ENCODE measurements around the gene GPR156.

GPR156 gene

DNA sequence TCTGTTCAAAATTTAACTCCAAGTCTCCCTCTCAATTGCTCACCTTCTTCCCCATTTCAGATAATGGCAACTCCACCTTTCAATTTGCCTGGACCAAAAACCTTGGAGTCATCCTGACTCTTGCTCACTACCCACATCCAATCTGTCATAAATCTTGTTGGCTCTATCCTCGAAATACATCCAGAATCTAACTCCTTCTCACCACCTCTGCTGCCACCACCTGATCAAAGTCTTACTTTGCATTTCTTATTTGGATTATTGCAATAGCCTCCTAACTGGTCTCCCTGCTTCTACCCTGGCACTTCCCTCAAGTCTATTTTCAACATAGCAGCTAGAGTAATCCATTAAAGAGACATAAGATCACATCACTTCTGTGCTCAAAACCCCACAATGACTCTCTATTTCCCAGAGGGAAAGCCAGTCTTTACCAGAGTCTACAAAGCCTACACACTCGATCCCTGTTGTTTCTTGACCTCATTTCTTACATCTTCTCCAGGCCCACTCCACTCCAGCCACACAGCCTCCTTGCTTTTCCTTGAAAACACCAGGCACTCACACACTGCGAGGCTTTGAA is 86.6 kb downstream of the GPR156 start:
- in situ Hi-C loops (cut with MboI; ENCODE audit: low sequenced_read_pairs) = no loop called here

DNA sequence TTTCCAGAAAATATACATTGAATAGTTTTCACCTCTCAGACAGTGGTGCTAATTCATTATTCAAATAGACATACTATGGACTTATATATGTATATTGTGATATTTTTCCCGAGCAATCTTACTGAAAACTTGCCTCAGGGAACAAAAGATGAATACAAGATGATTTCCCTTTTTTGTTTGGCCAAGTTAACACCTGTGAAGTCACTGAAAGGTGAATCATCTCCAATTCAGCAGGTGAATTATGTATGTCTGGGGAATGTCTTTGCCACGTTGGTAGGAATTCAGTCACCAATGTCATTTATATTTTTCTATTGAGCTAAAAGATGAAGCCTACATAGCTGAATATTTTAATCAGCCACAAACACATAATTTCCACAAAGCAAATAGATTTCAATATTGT is 88.2 kb downstream of the GPR156 start:
- in situ Hi-C loops (cut with MboI; ENCODE audit: low sequenced_read_pairs) = no loop called here

DNA sequence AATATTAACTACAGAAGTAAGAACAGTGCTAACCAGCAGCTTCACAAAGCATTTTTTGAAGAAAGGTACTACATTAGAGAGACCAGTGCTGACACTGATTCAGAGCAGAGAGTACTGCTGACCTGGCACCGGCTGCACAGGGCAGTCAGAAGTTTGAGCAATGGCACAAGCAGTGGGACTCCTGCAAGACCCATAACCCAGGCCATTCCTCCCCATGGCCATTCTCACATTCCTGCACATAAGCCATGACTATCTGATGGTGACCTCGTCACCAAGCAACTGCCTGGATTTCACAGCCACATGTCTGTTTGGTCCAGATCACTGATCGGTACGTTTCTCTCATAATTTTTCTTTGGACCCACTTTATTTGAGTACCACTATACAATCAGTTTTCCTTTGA is 88.7 kb downstream of the GPR156 start:
- in situ Hi-C loops (cut with MboI; ENCODE audit: low sequenced_read_pairs) = no loop called here

DNA sequence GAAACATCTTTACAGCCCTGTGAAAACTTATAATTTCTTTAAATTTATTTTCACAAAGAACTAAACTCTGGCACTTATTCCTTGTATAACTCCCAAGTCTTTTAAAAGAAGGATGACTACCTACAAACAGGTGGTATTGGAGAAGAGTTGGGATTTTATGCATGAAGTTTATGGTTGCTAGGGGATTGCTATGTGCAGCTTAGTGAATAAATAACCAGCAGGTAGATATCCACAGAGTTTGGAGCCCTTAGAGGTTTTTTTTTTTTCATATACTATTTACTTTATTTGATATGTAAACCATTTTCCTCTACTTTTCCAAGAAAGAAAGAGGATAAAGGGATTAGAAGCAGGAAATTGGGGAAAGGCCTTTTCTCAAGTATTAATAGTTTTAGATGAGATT is 91.5 kb downstream of the GPR156 start:
- in situ Hi-C loops (cut with MboI; ENCODE audit: low sequenced_read_pairs) = no loop called here

DNA sequence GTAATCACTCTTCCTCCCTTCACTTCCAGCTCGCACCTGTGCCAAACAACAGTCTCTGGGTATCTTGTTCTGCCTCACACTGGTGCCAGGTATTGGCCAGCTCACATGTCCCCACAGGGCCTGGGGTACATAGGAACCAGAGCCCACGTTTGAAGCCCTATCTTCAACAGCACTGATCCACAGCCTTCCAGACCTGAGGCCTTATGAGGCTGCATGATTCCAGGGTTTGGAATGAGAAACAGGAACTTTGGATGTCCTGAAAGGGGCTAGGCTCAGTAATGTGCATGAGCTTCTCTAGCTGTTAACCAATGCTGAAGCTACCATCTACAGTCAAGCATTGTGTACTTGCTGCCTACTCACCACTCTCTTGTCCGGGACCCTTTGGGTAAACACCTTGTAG is 92.4 kb downstream of the GPR156 start:
- in situ Hi-C loops (cut with MboI; ENCODE audit: low sequenced_read_pairs) = no loop called here

DNA sequence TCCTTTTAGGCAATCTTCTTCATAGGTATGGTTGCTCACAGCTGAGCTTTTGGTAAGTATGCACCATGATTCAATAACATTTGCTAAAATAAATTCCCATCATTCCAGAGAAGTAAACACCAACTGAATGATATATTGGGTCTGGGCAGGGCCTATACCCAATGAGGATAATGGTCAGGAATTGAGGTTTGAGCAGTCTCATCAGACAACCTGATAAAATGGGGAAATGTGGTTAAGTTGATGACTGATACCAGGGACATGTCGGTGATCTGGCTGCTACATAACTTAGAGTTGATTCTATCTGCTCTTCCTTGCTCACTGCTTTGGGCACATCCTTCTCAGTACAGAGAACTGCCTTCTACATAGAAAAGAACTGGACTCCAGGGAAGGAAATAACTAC is 92.9 kb downstream of the GPR156 start:
- in situ Hi-C loops (cut with MboI; ENCODE audit: low sequenced_read_pairs) = no loop called here

DNA sequence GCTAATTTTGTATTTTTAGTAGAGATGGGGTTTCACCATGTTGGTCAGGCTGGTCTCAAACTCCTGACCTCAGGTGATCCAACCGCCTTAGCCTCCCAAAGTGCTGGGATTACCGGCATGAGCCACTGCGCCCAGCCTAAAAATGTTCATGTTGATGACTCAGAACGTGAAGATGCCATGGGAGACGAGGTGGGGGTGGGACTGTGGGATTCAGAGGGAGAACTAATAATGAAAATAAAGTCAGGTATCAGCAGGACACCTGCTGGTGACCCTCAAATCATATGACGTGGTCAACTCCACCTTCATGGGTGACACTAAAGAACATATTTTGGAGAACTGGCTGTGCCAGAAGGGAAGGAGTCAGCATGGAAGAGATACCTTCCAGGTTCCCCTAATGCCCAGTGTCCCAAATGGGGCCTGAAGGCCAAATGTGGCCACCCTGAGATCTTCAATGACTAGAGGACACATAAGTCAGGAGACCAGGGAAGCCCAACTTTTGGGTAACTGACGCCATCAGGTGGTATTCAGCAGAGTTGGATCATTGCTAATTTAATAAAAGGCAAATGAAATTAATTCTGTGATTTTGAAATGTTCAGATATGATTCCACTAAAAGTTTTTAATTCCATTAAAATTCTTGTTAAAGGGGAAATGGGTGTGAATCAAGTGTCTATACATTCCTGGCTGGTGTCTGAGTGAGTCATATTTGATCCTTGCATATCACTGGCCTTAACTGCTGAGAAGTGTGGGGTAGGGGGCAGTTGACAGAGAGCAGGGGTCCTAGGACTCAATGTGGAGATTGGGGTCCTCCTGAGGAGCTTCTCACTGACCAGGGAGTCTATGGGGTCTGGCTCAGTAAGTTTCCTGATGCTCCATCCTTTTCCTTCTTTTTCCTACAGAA is 102.2 kb downstream of the GPR156 start:
- in situ Hi-C loops (cut with MboI; ENCODE audit: low sequenced_read_pairs) = no loop called here

DNA sequence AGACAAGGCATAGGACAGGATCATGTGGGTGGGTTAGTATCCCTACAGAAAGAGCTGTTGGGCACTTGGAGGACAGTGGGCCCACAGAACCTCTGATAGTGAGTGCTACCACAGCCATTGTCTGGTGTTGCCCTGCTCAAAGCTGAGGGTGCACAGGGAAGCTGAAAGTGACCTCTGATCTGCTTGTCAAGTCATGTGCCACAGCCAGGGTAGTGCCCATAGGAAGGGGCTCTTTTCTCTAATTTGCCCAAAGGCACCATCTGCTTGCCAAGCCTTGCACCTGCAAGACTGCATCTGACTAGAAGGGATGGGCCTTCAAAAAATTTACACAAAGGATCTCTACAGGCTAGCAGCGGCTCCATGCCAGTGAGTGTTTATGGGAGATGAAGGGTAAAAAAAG is 103.4 kb downstream of the GPR156 start:
- in situ Hi-C loops (cut with MboI; ENCODE audit: low sequenced_read_pairs) = no loop called here

DNA sequence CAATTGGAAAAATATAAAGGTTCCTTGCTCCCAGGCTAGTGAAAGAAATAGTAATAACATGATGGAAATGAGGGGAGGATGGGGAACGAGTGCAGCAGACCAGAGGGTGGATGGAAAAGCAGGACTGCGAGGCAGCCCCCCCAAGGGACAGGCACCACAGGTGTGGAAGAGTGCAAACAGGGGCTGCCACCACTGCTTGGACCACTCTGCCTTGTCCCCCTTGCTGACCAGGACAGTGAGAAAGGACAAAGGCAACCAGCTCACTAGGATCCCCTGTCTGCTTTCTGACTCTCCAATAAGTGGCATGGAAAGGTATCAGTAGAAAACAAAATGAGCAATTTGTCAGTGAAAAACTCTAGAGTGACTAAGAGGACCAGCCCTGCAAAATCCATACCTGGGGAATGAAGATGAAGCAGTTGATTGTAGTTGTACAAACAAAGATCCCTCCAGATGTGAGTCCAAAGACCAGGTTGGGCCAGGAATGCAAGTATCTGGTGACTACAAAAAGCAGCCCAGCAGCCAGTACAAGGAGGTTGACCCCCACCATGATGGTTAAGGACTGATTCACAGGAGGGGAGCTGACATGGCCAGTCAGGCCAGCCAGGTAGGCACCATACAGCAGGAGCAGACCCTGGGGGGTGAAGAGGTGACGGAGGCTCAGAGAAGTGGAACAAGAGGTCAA is 104.2 kb downstream of the GPR156 start:
- in situ Hi-C loops (cut with MboI; ENCODE audit: low sequenced_read_pairs) = no loop called here

DNA sequence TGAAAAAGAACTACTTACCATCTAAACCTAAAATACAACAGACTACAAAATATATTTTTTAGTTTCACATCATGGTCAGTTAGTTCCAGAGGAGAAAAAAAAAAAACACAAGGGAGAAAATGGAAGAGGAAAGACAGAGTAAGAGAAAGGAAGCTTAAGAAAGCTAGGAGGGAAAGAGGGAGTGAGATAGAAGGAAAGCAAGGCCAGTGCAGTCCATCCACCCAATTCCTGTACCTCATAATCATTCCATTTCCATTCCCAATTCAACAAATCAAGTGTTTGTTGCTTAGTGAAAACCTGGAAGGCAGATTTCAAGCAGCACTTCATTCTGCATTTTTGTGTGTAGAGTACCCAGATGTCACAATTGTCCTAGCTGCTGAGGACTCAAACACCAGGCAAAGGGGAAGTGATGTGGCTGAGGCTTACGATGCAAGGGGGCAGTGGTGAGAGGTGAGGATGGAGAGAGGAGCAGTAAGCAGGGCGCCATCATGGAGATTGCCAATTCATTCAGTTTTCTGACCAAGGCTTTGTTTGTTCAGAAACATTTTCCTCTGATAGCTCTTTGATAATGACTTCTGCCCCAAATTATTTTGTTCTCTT is 107.2 kb downstream of the GPR156 start:
- in situ Hi-C loops (cut with MboI; ENCODE audit: low sequenced_read_pairs) = no loop called here

DNA sequence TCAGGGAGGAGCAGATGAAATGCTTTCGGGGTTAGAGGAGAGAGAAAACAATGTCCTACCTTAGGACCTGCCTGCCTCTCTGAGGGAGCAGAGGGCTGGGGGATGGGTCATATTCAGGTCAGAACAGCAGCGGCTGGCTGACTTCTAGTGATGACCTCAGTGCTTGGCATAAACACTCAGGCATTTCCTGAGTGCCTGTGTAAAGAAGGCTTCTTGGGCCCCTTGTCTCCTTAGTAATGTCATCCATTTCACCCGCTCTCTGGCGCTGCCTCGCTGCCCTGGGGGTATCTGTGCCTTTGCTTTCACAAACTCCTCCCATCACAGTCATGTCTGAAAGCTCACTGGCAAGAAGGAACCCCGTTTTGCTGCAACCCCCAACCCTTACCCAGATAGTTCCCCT is 107.9 kb downstream of the GPR156 start:
- in situ Hi-C loops (cut with MboI; ENCODE audit: low sequenced_read_pairs) = no loop called here

DNA sequence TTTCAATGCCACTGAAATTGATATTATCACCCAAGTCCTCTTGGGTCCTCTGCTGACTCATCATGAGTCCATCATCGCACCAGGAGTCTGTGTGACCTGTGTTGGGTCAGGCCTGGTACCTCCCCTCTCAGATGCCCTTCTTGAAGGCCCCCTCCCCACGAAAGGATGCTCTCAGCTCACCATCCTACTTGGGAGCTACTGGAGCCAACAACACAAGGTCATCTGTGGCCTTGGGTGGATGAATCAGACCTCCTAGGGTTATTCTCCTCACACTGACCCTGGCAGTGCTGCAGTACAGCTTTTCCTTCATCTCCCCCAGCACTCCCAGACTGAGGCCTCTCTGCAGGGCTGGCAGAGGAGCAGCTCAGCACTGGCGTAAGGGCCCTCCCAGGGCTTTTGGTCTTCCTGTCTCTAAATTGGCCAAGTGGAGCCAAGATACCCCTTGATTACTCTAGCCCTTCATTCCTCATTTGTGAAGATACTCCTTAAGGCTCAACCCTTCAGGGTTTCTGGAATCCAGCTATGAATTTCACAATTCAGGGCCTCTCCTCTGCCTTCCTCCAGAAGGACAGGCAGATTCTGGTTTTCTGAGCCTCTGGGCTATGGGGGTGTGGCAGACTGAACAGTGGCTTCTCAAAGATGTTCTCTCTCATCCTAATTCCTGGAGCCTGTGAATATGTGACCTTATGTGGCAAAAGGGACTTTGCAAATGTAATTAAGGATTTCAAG is 110.0 kb downstream of the GPR156 start:
- in situ Hi-C loops (cut with MboI; ENCODE audit: low sequenced_read_pairs) = no loop called here

DNA sequence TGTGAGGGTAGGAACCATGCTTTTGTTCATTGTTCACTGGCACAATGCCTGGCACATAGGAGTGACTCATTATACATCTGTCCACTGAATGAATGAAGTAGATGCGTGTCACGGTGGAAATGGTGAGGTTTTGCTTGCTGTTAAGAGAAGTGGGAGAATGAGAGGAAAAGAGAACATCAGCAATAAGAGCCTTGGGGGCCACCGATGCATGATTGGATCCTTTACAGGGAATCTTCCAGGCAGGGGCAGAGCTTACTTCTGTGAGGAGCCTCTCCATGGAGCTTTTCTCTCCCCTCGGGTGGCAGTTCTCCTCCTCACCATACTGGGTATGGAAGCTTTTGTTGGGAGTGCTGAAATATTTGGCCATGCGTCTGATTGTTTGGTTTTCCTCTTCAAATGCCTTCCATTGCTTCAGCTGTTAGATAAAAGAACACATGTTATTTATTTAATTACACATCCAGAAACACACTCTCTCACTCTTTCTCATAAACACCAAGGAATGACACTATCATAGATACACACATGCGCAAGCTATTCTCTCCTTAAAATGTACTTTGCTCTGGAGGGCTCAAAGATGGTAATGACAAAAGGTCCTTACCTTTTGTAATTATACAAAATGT is 111.9 kb downstream of the GPR156 start:
- in situ Hi-C loops (cut with MboI; ENCODE audit: low sequenced_read_pairs) = no loop called here

DNA sequence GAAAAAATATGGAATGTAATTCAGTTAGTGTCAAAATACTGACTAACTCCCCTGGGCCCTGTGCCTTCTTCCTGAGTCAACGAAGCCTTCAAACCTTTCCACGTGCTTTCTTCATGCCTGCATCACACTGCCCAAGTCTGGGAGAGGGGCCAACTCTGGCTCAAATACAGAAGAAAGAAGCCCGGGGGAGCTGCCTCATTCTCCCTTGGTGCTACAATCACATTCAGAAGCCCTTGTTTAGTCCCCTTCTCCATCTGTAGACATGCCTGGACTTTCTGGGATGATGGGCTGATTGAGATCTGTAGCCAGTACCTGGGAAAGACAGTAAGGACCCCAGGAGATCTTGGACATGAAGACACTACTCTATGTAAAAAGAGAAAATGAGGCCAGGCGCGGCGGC is 113.0 kb downstream of the GPR156 start:
- in situ Hi-C loops (cut with MboI; ENCODE audit: low sequenced_read_pairs) = no loop called here

DNA sequence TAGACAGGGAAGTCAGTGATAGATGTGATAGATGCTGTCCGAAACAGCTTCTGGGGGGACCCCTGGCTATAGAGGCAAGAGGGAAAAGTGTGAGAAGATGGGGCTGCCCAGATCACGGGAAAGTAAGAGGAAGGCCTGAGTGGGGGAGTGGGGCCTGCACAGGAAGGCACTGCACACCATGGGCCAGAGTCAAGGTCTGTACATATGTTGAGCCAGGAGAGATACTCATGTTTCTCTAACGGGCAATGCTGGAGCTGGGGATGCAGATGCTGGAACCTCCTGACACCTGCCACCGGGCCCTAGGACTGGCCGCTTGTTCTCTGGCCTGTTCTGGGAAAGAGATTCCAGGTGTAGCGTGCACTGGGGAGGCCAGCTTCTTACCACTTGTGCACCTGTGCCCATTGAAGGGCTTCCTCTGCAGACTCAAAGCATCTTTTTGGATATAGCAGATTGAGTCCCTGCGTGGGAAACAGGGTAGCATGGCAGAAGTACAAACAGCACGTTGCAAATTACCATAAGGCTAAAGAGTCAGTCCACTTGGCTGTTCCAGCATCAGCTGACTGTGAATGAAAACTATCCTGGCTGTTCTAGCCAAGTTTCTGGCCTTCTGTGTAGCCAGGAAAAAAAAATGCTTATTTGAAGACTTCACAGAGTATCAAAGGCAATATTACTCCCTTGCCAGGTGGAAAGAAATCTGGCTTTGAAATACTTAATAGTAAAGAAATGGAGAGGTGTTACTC is 113.7 kb downstream of the GPR156 start:
- in situ Hi-C loops (cut with MboI; ENCODE audit: low sequenced_read_pairs) = no loop called here

DNA sequence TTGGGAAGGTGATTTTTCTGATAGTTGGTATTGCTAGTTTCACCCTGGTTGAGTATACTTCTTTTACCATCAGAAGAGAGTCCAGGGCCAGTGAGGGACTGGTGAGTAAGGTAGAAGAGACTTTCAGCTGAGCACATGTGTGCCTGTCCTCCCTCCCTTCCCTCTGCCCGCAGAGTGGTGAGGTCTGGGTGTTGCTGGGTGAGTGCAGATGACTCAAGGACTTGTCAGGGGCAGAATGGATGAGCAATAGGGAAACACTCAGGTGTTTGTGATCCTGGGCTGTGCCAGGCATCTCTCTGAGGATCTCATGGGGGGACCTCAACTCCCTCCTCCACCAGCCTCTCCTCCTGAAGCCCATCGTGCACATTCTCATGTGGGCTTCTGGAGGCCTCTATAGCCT is 114.8 kb downstream of the GPR156 start:
- in situ Hi-C loops (cut with MboI; ENCODE audit: low sequenced_read_pairs) = no loop called here

DNA sequence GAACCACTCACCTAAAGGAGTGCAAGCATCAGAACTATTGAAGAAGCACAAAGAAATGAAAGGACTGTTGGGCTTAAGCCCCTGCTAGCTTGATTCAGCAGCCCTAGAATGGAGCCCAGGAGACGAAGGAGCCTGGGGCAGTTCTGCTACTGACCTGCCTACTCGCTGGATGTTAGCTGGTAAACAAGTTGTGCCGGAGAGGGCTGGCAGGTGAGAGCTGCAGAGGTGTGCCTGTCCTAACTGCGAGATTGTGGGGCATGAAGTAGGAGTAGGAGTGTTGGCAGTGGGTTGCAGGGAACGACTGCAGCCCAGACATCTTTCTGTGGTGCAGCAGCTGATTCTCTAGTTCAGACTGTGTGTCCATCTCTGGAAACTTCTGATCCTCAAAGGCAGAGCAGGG is 115.6 kb downstream of the GPR156 start:
- in situ Hi-C loops (cut with MboI; ENCODE audit: low sequenced_read_pairs) = no loop called here

DNA sequence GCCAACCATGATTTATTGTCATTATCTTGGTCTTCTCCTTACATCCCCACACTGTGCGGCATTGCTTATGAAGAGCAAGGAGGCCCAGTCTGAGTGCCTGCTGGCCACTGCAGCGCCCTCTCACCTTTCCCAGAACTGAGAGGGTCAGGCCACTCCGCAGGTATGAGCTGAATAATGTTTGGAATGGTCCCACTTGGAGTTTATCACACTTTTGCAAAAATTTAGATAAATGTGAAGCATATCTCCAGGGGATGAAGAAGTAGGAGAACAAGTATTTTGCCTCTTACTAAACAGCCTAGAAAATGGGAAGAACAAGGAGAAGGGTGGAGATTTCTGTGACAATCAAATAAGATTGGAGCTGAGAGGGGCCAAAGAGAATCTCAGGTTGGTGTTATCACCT is 116.4 kb downstream of the GPR156 start:
- in situ Hi-C loops (cut with MboI; ENCODE audit: low sequenced_read_pairs) = no loop called here

DNA sequence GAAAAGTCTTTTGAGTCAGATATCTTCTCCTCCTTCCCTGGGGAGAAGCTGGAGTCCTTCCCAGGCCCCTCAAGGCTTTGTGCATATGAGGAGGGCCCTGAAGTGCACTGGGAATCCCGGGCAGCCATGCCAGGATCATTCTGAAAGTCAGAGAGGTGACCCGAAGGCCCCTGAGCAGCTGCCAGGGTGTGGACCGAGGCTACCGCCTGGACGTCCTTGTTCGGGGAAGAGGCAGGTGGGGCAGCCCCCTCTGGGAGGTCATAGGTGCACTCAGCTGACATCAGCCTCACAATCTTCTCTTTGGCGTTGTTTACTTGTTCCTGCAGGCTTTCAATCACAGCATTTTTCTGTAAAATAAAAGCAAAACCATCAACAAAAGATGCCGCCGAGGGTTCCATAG is 117.0 kb downstream of the GPR156 start:
- in situ Hi-C loops (cut with MboI; ENCODE audit: low sequenced_read_pairs) = no loop called here

DNA sequence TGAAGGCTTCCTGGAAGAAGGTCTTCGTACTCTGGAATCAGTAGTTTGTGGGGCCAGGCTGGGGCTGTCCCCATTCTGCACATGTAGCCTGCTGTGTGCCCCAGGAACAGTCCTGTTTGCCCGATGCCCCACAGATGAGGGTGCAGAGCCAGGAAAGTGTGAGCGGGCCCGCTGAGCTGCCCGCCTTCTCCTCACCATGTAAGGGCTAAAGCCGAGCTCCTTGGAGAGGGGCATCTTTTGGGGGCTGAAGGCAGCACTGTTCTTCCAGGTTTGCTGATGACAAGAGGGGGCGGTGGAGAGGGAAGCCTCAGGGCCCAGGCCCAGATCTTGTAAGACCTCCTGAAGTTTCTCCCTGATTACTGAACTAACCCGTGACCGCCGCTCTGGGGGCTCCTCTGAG is 117.5 kb downstream of the GPR156 start:
- in situ Hi-C loops (cut with MboI; ENCODE audit: low sequenced_read_pairs) = no loop called here

Data from HL-60/S4 treated with retinoic acid at 250 ng/mL for 4 days and 3 days (cell line).